K562 (cell line): Measurements from ENCODE around the gene RACGAP1. TPM values are rescaled to one million over a fixed set of nuclear protein-coding genes. Genes with fewer than 3 reads are reported as not detected.

Source experiments
- CTCF ChIP-seq, 3 experiments: IDR thresholded peaks in 2 of 3; conservative IDR thresholded peaks in 1 of 3; 2 replicates each; pipeline ENCODE4 v1.5.1; 2011 to 2012; ENCODE audit warnings: low read length in 3 of 3, mild to moderate bottlenecking in 3 of 3, control low read depth in 2 of 3, improper control_type of control experiment in 1 of 3, inconsistent platforms in 1 of 3, low read depth in 1 of 3, mixed read lengths in 1 of 3, moderate library complexity in 1 of 3; ENCODE audit not compliant: insufficient read depth in 2 of 3
- DDX20 ChIP-seq: fragments of 450-650 bp; IDR thresholded peaks from 2 replicates; pipeline ENCODE4 v1.6.1; 2016; ENCODE audit warnings: missing genetic modification characterization, low read depth, mild to moderate bottlenecking, missing compliant biosample characterization, moderate library complexity
- IRF1 ChIP-seq: sonication (generic); formaldehyde crosslinking; IDR thresholded peaks from 2 replicates; pipeline ENCODE4 v1.8.0; 2022; ENCODE audit warnings: missing genetic modification reagents, mild to moderate bottlenecking, borderline replicate concordance
- MED1 ChIP-seq: sonication (generic); formaldehyde crosslinking; IDR thresholded peaks from 2 replicates; pipeline ENCODE4 v1.8.1; 2023; ENCODE audit warnings: missing genetic modification reagents, borderline replicate concordance
- MLX ChIP-seq, 2 experiments: fragments of 450-650 bp in 1 of 2; sonication (generic) in 1 of 2; formaldehyde crosslinking; conservative IDR thresholded peaks; 2 replicates each; pipeline versions ENCODE4 v1.4.0 to v1.8.1; 2020 to 2022; ENCODE audit warnings: mild to moderate bottlenecking in 1 of 2, missing genetic modification reagents in 1 of 2
- REST ChIP-seq, 2 experiments: fragments of 450-650 bp; formaldehyde crosslinking in 1 of 2; IDR thresholded peaks; 2 replicates each; pipeline versions ENCODE4 v1.4.0 to v1.6.1; 2014 to 2020; ENCODE audit warnings: mild to moderate bottlenecking in 2 of 2, borderline replicate concordance in 1 of 2, low read depth in 1 of 2
- SFPQ ChIP-seq: fragments of 200-400 bp; formaldehyde crosslinking; IDR thresholded peaks from 2 replicates; pipeline ENCODE4 v1.6.1; 2017; ENCODE audit warnings: mild to moderate bottlenecking, low read depth, low read length, moderate library complexity
- ZBTB7A ChIP-seq: IDR thresholded peaks from 2 replicates; pipeline ENCODE4 v1.6.1; 2011; ENCODE audit warnings: low read depth, mild to moderate bottlenecking, low read length, moderate library complexity, borderline replicate concordance; ENCODE audit not compliant: control insufficient read depth
- ZNF23 ChIP-seq: fragments of 250-450 bp; sonication (Bioruptor Pico); IDR thresholded peaks from 2 replicates; pipeline ENCODE4 v1.4.0; 2020; ENCODE audit warnings: mild to moderate bottlenecking
- ZNF583 ChIP-seq: fragments of 250-450 bp; sonication (Bioruptor Pico); IDR thresholded peaks from 2 replicates; pipeline ENCODE4 v1.4.0; 2020
- polyA plus RNA-seq, 8 experiments: library from polyadenylated mRNA; depleted of rRNA in 4 of 8; stranded (reverse) in 5 of 8; unstranded in 3 of 8; fragments of >200 nt; fragmentation: Nextera tagmentation in 2 of 8; fragmentation: Illumina TruSeq in 1 of 8; extraction: Ambion mirVana in 2 of 8; extraction: Trizol in 1 of 8; gene quantifications; 2 replicates each; pipeline versions ENCODE4 v1.2.1 to v1.2.3, GENCODE V29; 2011 to 2014; ENCODE audit warnings: inconsistent platforms in 1 of 8, missing spikeins in 1 of 8
- total RNA-seq, 7 experiments: library from RNA; depleted of rRNA in 6 of 7; stranded (reverse); fragments of >200 nt in 6 of 7; fragmentation: Illumina TruSeq in 2 of 7; extraction: Trizol in 2 of 7; gene quantifications; 2 replicates each; pipeline versions ENCODE4 v1.2.1 to v1.2.3, GENCODE V29; 2011 to 2021; ENCODE audit warnings: low replicate concordance in 1 of 7

Gene RACGAP1
- total and polyA plus RNA-seq, 9 of the 15 experiments (the other 6 are each of a cell fraction or from before 2014, with no cell fraction given) = 56.4 to 92.9 (median 71.8) TPM

GRCh38 chr12:49967042-49967776, 58.1 kb downstream of the RACGAP1 start (continued):
- TF ChIP-seq IRF1 = no peak
- peak; percentile 83 to 97 (median 94) for TF ChIP-seq CTCF (IDR thresholded peaks at IDR 0.05 in 2 of 3, conservative IDR thresholded peaks at IDR 0.05 in 1 of 3; ENCODE audit: insufficient read depth in 2 of 3, low read depth in 1 of 3, low read length in 3 of 3)
- TF ChIP-seq ZNF583 (CRISPR knock-in tag) = 0 out of 2 replicates have a peak, but pooled peaks have one; percentile 40
- TF ChIP-seq MED1 = no peak
- peak; percentile 80 for TF ChIP-seq REST (IDR thresholded peaks at IDR 0.05; ENCODE audit: borderline replicate concordance)
- TF ChIP-seq REST (CRISPR knock-in tag; IDR thresholded peaks at IDR 0.05; ENCODE audit: low read depth) = no peak
- no peak for TF ChIP-seq ZNF23 (CRISPR knock-in tag)
- TF ChIP-seq DDX20 (tag) = no peak
- no peak; a peak in 1 of 4 replicates for TF ChIP-seq MLX (CRISPR knock-in tag; conservative IDR thresholded peaks at IDR 0.05)
- TF ChIP-seq SFPQ = no peak
- peak; percentile 73 for TF ChIP-seq ZBTB7A
